ENCODE measurements around the gene ASNSD1.
"Not testable (repeated sequence)": the region's sequence is repeated elsewhere in the genome, so short reads cannot be mapped to it uniquely, and the experiment has no call there.

The ASNSD1 gene

GRCh38 chr2:189641590-189641989 is 19.7 kb upstream of the ASNSD1 start:
- Histone ChIP-seq H3K4me1 (ENCODE audit: control insufficient read depth, insufficient read depth, low read length) (no peaks in the 10 kb centered on the region), H3K36me3 (ENCODE audit: control insufficient read depth, insufficient read depth, low read length) (no peaks in the 10 kb centered on the region), H3K27me3 (ENCODE audit: control insufficient read depth, insufficient read depth, low read length, poor library complexity, severe bottlenecking) (no peaks in the 10 kb centered on the region), H3K4me3 (ENCODE audit: insufficient read depth, low read depth, low read length) (no peak overlapping the region), H3K9me3 (ENCODE audit: control insufficient read depth, low read length) (no peaks in the 10 kb centered on the region), H3K27ac (ENCODE audit: insufficient read depth, low read depth, low read length, poor library complexity, severe bottlenecking) (no peak overlapping the region)
- 85 to 89% methylated on average over 2 of the region's 2 CpGs for whole genome bisulfite sequencing, 2 experiments

- no peak overlapping the region for H3K4me3 ChIP-seq (ENCODE audit: insufficient read depth, low read depth, low read length)
- no peaks in the 10 kb centered on the region for H3K36me3 ChIP-seq (ENCODE audit: control insufficient read depth, insufficient read depth, low read length)
- H3K27me3 ChIP-seq (ENCODE audit: control insufficient read depth, insufficient read depth, low read length, poor library complexity, severe bottlenecking), result no peaks in the 10 kb centered on the region
- no peak overlapping the region for H3K27ac ChIP-seq (ENCODE audit: insufficient read depth, low read depth, low read length, poor library complexity, severe bottlenecking)
- no peaks in the 10 kb centered on the region for H3K4me1 ChIP-seq (ENCODE audit: control insufficient read depth, insufficient read depth, low read length)
- no peaks in the 10 kb centered on the region for H3K9me3 ChIP-seq (ENCODE audit: control insufficient read depth, low read length)
These were observed 14.7 kb upstream of the ASNSD1 start for GRCh38 chr2:189646521-189646920.

- Histone ChIP-seq H3K4me3 (ENCODE audit: insufficient read depth, low read depth, low read length) (no peak overlapping the region), H3K27me3 (ENCODE audit: control insufficient read depth, insufficient read depth, low read length, poor library complexity, severe bottlenecking) (no peaks in the 10 kb centered on the region), H3K36me3 (ENCODE audit: control insufficient read depth, insufficient read depth, low read length) (no peaks in the 10 kb centered on the region), H3K9me3 (ENCODE audit: control insufficient read depth, low read length) (no peaks in the 10 kb centered on the region), H3K27ac (ENCODE audit: insufficient read depth, low read depth, low read length, poor library complexity, severe bottlenecking) (no peak overlapping the region), H3K4me1 (ENCODE audit: control insufficient read depth, insufficient read depth, low read length) (no peaks in the 10 kb centered on the region)
- WGBS, 2 experiments, result 88 to 90% methylated on average over 1 of the region's 1 CpG
These were observed 12.3 kb upstream of the ASNSD1 start for GRCh38 chr2:189648846-189649509.

- Histone ChIP-seq H3K27ac (ENCODE audit: insufficient read depth, low read depth, low read length, poor library complexity, severe bottlenecking) (no peak overlapping the region), H3K4me1 (ENCODE audit: control insufficient read depth, insufficient read depth, low read length) (no peaks in the 10 kb centered on the region), H3K36me3 (ENCODE audit: control insufficient read depth, insufficient read depth, low read length) (no peaks in the 10 kb centered on the region), H3K27me3 (ENCODE audit: control insufficient read depth, insufficient read depth, low read length, poor library complexity, severe bottlenecking) (no peaks in the 10 kb centered on the region), H3K4me3 (ENCODE audit: insufficient read depth, low read depth, low read length) (no peak overlapping the region), H3K9me3 (ENCODE audit: control insufficient read depth, low read length) (no peaks in the 10 kb centered on the region)
These were observed 10.0 kb upstream of the ASNSD1 start for GRCh38 chr2:189651284-189651683.

- H3K4me1 ChIP-seq (ENCODE audit: control insufficient read depth, insufficient read depth, low read length); H3K9me3 ChIP-seq (ENCODE audit: control insufficient read depth, low read length); H3K4me3 ChIP-seq (ENCODE audit: insufficient read depth, low read depth, low read length); H3K36me3 ChIP-seq (ENCODE audit: control insufficient read depth, insufficient read depth, low read length); H3K27me3 ChIP-seq (ENCODE audit: control insufficient read depth, insufficient read depth, low read length, poor library complexity, severe bottlenecking); H3K27ac ChIP-seq (ENCODE audit: insufficient read depth, low read depth, low read length, poor library complexity, severe bottlenecking): not testable (repeated sequence)
- 92 to 94% methylated on average over 29 of the region's 29 CpGs for WGBS, 2 experiments
These were observed 7.8 kb upstream of the ASNSD1 start for GRCh38 chr2:189653464-189653863.

- no peak overlapping the region for H3K27ac ChIP-seq (ENCODE audit: insufficient read depth, low read depth, low read length, poor library complexity, severe bottlenecking)
- no peaks in the 10 kb centered on the region for H3K27me3 ChIP-seq (ENCODE audit: control insufficient read depth, insufficient read depth, low read length, poor library complexity, severe bottlenecking)
- H3K4me3 ChIP-seq (ENCODE audit: insufficient read depth, low read depth, low read length), result no peak overlapping the region
- H3K4me1 ChIP-seq (ENCODE audit: control insufficient read depth, insufficient read depth, low read length), result no peaks in the 10 kb centered on the region
- WGBS, 2 experiments, result 94 to 100% methylated on average over 2 of the region's 3 CpGs
- no peaks in the 10 kb centered on the region for H3K9me3 ChIP-seq (ENCODE audit: control insufficient read depth, low read length)
- H3K36me3 ChIP-seq (ENCODE audit: control insufficient read depth, insufficient read depth, low read length), result no peaks in the 10 kb centered on the region
These were observed 6.6 kb upstream of the ASNSD1 start for GRCh38 chr2:189654641-189655040.

- Histone ChIP-seq H3K27ac (ENCODE audit: insufficient read depth, low read depth, low read length, poor library complexity, severe bottlenecking) (no peak overlapping the region), H3K4me1 (ENCODE audit: control insufficient read depth, insufficient read depth, low read length) (peaks cover 4% of the 10 kb centered on the region), H3K27me3 (ENCODE audit: control insufficient read depth, insufficient read depth, low read length, poor library complexity, severe bottlenecking) (no peaks in the 10 kb centered on the region), H3K36me3 (ENCODE audit: control insufficient read depth, insufficient read depth, low read length) (no peaks in the 10 kb centered on the region), H3K9me3 (ENCODE audit: control insufficient read depth, low read length) (no peaks in the 10 kb centered on the region), H3K4me3 (ENCODE audit: insufficient read depth, low read depth, low read length) (no peak overlapping the region)
- WGBS, 2 experiments, result 88 to 91% methylated on average over 5 of the region's 5 CpGs
These were observed 3.4 kb upstream of the ASNSD1 start for GRCh38 chr2:189657867-189658266.

- Histone ChIP-seq H3K36me3 (ENCODE audit: control insufficient read depth, insufficient read depth, low read length) (no peaks in the 10 kb centered on the region), H3K27me3 (ENCODE audit: control insufficient read depth, insufficient read depth, low read length, poor library complexity, severe bottlenecking) (no peaks in the 10 kb centered on the region), H3K27ac (ENCODE audit: insufficient read depth, low read depth, low read length, poor library complexity, severe bottlenecking) (no peak overlapping the region), H3K4me3 (ENCODE audit: insufficient read depth, low read depth, low read length) (no peak overlapping the region), H3K9me3 (ENCODE audit: control insufficient read depth, low read length) (no peaks in the 10 kb centered on the region), H3K4me1 (ENCODE audit: control insufficient read depth, insufficient read depth, low read length) (peaks cover 4% of the 10 kb centered on the region)
- whole genome bisulfite sequencing, 2 experiments, result 87 to 94% methylated on average over 7 of the region's 7 CpGs
These were observed 2.7 kb upstream of the ASNSD1 start for GRCh38 chr2:189658306-189659212.

- Histone ChIP-seq H3K36me3 (ENCODE audit: control insufficient read depth, insufficient read depth, low read length) (no peaks in the 10 kb centered on the region), H3K4me3 (ENCODE audit: insufficient read depth, low read depth, low read length) (no peak overlapping the region), H3K9me3 (ENCODE audit: control insufficient read depth, low read length) (no peaks in the 10 kb centered on the region), H3K4me1 (ENCODE audit: control insufficient read depth, insufficient read depth, low read length) (peaks cover 4% of the 10 kb centered on the region), H3K27me3 (ENCODE audit: control insufficient read depth, insufficient read depth, low read length, poor library complexity, severe bottlenecking) (no peaks in the 10 kb centered on the region), H3K27ac (ENCODE audit: insufficient read depth, low read depth, low read length, poor library complexity, severe bottlenecking) (no peak overlapping the region)
- WGBS, 2 experiments, result 74 to 79% methylated on average over 2 of the region's 2 CpGs
These were observed 1.5 kb upstream of the ASNSD1 start for GRCh38 chr2:189659734-189660133.

- Histone ChIP-seq H3K27me3 (ENCODE audit: control insufficient read depth, insufficient read depth, low read length, poor library complexity, severe bottlenecking) (no peaks in the 10 kb centered on the region), H3K27ac (ENCODE audit: insufficient read depth, low read depth, low read length, poor library complexity, severe bottlenecking) (no peak overlapping the region), H3K9me3 (ENCODE audit: control insufficient read depth, low read length) (no peaks in the 10 kb centered on the region), H3K36me3 (ENCODE audit: control insufficient read depth, insufficient read depth, low read length) (no peaks in the 10 kb centered on the region), H3K4me3 (ENCODE audit: insufficient read depth, low read depth, low read length) (no peak overlapping the region), H3K4me1 (ENCODE audit: control insufficient read depth, insufficient read depth, low read length) (peaks cover 4% of the 10 kb centered on the region)
- WGBS, 2 experiments, result 25 to 27% methylated on average over 4 of the region's 4 CpGs
These were observed 484 bp upstream of the ASNSD1 start for GRCh38 chr2:189660803-189661147.

Measured in ectodermal cell (in vitro differentiated cells).